ENCODE measurements around the gene WTAP. TPM values are rescaled to one million over a fixed set of nuclear protein-coding genes. Genes with fewer than 3 reads are reported as not detected.

Gene WTAP
- total RNA-seq, 1 experiment from 2014 or later: 138 TPM

DNA sequence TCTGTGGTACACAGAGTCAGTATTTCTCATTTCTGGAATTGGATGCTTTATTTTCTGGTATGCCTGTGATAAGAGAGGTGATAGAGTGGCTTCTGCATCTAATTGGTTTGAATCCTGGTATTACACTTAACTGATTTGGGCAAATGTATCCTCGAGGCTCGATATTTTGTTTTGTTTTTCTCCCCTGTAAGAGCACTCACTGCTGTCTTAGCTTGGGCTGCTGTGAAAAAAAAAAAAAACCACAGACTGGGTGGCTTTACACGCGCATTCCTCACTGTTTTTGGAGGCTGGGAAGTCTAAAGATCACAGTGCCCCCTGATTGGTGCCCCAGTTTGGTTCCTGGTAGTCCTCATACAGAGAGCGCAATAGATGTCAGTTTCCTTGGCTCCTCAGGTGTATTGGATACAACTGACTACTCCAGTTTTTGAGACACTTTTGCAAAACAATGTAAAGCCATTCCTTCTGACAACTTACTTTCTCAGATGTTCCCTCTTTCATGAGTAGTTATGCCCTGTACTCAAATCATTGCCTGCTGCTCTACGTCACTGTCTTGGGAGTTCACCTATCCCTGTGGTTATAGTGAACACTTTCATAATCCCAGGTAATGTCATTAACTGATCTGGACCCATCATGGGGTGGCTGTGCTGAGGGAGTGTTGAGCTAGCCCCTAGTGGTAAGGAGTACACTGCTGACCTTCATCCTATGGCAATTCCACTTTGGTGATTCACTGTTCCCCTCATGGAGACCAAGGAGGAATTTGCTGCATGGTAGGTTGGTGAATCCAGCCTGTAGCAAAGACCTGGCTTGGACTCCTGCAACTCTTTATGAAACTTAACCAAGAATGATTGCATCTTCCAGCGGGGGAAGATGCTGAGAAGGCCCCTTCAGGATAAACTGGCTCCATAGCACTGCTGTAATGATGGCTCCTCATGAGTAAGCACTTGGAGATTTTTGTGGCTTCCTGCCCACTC, 31.0 kb downstream of the WTAP start:
- Histone ChIP-seq H4K20me1 (ENCODE audit: control insufficient read depth, insufficient read depth, insufficient read length) (no peaks in the 10 kb centered on the region), H4K91ac (ENCODE audit: insufficient read length, low read depth, low read length) (no peak overlapping the region), H3K27ac (ENCODE audit: insufficient read length, low read depth, low read length) (no peak overlapping the region), H3K4ac (ENCODE audit: low read depth, low read length) (no peak overlapping the region), H2BK15ac (ENCODE audit: low read depth, low read length) (no peak overlapping the region), H2BK20ac (ENCODE audit: low read depth, low read length, poor library complexity, severe bottlenecking) (no peak overlapping the region), H3K4me1 (ENCODE audit: insufficient read depth, low read length) (peaks cover 2% of the 10 kb centered on the region; the same call in 1 of the 2 replicates), H2AFZ (ENCODE audit: low read length) (no peak overlapping the region), H3K9ac (ENCODE audit: extremely low read depth, insufficient read length, low read length) (no peak overlapping the region), H3K23me2 (ENCODE audit: insufficient read length, low read depth, low read length, poor library complexity, severe bottlenecking) (peaks cover 15% of the 10 kb centered on the region), H3K18ac (ENCODE audit: insufficient read length, low read depth, low read length) (no peak overlapping the region), H3K27me3 (ENCODE audit: insufficient read depth, low read length) (no peaks in the 10 kb centered on the region), H3K23ac (ENCODE audit: insufficient read length, low read depth, low read length) (no peak overlapping the region), H3K79me2 (ENCODE audit: insufficient read depth, low read length) (peaks cover 3% of the 10 kb centered on the region; the same call in 1 of the 2 replicates), H3K14ac (ENCODE audit: insufficient read depth, low read length) (no peak overlapping the region), H2BK120ac (ENCODE audit: low read depth, low read length, poor library complexity, severe bottlenecking) (no peak overlapping the region), H3T11ph (ENCODE audit: low read length) (no peak overlapping the region), H4K5ac (ENCODE audit: insufficient read length, low read depth, low read length) (no peak overlapping the region), H4K8ac (replicated peaks; ENCODE audit: insufficient read length, low read depth, low read length) (no peak overlapping the region), H3K9me3 (ENCODE audit: control insufficient read depth, low read depth, low read length) (no peaks in the 10 kb centered on the region), H3K4me2 (ENCODE audit: insufficient read depth, insufficient read length, low read length) (no peak overlapping the region), H2AK5ac (ENCODE audit: insufficient read length, low read length) (no peak overlapping the region), H3K56ac (ENCODE audit: insufficient read length, low read depth, low read length) (no peak overlapping the region), H2BK5ac (ENCODE audit: insufficient read length, low read length) (no peak overlapping the region), H3K79me1 (ENCODE audit: insufficient read depth, low read depth, low read length, poor library complexity, severe bottlenecking) (no peaks in the 10 kb centered on the region), H2BK12ac (ENCODE audit: insufficient read length, low read depth, low read length) (no peak overlapping the region)
- no peak overlapping the region for H3K4me3 Mint-ChIP-seq
- WGBS (ENCODE audit: extremely low coverage, insufficient read length, low lambda C conversion rate): no CpG with 5 or more reads among the region's 7 CpGs
- H3K36me3 Mint-ChIP-seq (ENCODE audit: insufficient read depth in 1 of 3, low read depth in 3 of 3): peaks cover 36 to 60% (median 60%) of the 10 kb centered on the region in 3 experiments
- H3K27me3 Mint-ChIP-seq (ENCODE audit: low read depth): no peaks in the 10 kb centered on the region
- DNase-seq: peak; percentile 36
- peaks cover 29 to 31% of the 10 kb centered on the region in 2 experiments for H3K4me1 Mint-ChIP-seq
- peak overlapping the region; percentile 71 to 96 (median 82); a peak in 6 of 7 replicates for H3K27ac Mint-ChIP-seq
- TF ChIP-seq, protein P1, sequence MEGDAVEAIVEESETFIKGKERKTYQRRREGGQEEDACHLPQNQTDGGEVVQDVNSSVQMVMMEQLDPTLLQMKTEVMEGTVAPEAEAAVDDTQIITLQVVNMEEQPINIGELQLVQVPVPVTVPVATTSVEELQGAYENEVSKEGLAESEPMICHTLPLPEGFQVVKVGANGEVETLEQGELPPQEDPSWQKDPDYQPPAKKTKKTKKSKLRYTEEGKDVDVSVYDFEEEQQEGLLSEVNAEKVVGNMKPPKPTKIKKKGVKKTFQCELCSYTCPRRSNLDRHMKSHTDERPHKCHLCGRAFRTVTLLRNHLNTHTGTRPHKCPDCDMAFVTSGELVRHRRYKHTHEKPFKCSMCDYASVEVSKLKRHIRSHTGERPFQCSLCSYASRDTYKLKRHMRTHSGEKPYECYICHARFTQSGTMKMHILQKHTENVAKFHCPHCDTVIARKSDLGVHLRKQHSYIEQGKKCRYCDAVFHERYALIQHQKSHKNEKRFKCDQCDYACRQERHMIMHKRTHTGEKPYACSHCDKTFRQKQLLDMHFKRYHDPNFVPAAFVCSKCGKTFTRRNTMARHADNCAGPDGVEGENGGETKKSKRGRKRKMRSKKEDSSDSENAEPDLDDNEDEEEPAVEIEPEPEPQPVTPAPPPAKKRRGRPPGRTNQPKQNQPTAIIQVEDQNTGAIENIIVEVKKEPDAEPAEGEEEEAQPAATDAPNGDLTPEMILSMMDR (conservative IDR thresholded peaks at IDR 0.05): peak; percentile 50; the same call in 2 of the 3 replicates
- H3K9me3 Mint-ChIP-seq: no peaks in the 10 kb centered on the region; a peak in 1 of 5 replicates

Data from H9 (cell line).